ENCODE results near the gene BPIFB1. TPM values are rescaled to one million over a fixed set of nuclear protein-coding genes. Genes with fewer than 3 reads are reported as not detected.

The BPIFB1 gene
- total and polyA plus RNA-seq, 5 donors from 2014 or later: not detected

DNA sequence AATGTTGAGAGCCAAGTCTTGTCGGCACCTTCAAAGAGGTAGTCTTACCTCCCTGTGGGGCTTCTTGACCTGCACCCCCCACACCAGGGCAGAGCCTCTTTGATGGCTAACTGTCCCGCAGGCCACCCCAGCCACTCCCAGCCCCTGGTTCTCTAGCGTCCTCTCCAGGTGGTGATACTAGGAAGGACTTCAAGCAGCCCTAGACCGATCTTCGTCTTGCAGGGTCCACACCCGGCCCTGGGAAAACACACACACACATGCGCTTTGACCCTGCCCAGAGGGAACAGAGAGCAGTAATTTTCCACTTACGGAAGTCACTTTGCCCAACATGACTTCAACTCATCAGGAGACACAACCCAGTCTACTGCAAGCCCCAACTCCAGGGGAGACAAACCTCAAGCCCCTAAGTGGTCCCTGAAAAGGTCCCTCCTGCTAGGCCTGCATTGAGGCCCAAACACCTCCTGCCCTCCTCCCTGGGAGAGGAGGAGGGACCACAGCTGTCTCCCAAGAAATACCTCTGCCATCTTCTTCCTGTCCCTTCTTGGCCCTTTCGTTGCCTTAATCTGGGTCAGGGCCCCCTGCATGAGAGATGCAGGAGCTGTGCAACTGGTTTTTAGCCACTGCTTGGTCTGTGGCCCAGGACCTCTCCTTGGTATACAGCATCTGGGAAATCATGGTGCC is 2.9 kb upstream of the BPIFB1 start:
- DNase-seq (no peak), ATAC-seq (ENCODE audit: low read depth in 2 of 2) (no peak)
- Mint-ChIP-seq H3K9me3 (no peaks in the 10 kb centered on the region), H3K27ac (no peak overlapping the region), H3K4me1 (no peaks in the 10 kb centered on the region), H3K27me3 (peaks cover 9% of the 10 kb centered on the region), H3K36me3 (no peaks in the 10 kb centered on the region), H3K4me3 (no peak overlapping the region)
- no peaks in the 10 kb centered on the region for H3K36me3 ChIP-seq (ENCODE audit: control insufficient read depth, insufficient read depth, low read length)
- H3K4me1 ChIP-seq (ENCODE audit: control insufficient read depth, insufficient read depth, low read length, poor library complexity, severe bottlenecking): no peaks in the 10 kb centered on the region
- H3K27me3 ChIP-seq (ENCODE audit: control insufficient read depth, insufficient read depth, low read length): no peaks in the 10 kb centered on the region
- no peak overlapping the region for H3K27ac ChIP-seq (ENCODE audit: insufficient read depth, low read length, poor library complexity, severe bottlenecking)
- no peaks in the 10 kb centered on the region for H3K9me3 ChIP-seq (ENCODE audit: control insufficient read depth in 2 of 2, low read length in 2 of 2)
- no peak overlapping the region for H3K4me3 ChIP-seq (ENCODE audit: low read depth, low read length)

GRCh38 chr20:33280775-33281174 is 2.2 kb upstream of the BPIFB1 start:
- peaks cover 9% of the 10 kb centered on the region for H3K27me3 Mint-ChIP-seq
- no peaks in the 10 kb centered on the region for H3K36me3 ChIP-seq (ENCODE audit: control insufficient read depth, insufficient read depth, low read length)
- H3K9me3 ChIP-seq (ENCODE audit: control insufficient read depth in 2 of 2, low read length in 2 of 2): no peaks in the 10 kb centered on the region
- DNase-seq (no peak), ATAC-seq (ENCODE audit: low read depth in 2 of 2) (no peak)
- H3K27me3 ChIP-seq (ENCODE audit: control insufficient read depth, insufficient read depth, low read length): no peaks in the 10 kb centered on the region
- no peaks in the 10 kb centered on the region for H3K9me3 Mint-ChIP-seq
- H3K36me3 Mint-ChIP-seq: no peaks in the 10 kb centered on the region
- H3K27ac ChIP-seq (ENCODE audit: insufficient read depth, low read length, poor library complexity, severe bottlenecking): no peak overlapping the region
- no peaks in the 10 kb centered on the region for H3K4me1 ChIP-seq (ENCODE audit: control insufficient read depth, insufficient read depth, low read length, poor library complexity, severe bottlenecking)
- H3K4me3 Mint-ChIP-seq: no peak overlapping the region
- H3K4me3 ChIP-seq (ENCODE audit: low read depth, low read length): no peak overlapping the region
- no peak overlapping the region for H3K27ac Mint-ChIP-seq
- H3K4me1 Mint-ChIP-seq: no peaks in the 10 kb centered on the region

DNA sequence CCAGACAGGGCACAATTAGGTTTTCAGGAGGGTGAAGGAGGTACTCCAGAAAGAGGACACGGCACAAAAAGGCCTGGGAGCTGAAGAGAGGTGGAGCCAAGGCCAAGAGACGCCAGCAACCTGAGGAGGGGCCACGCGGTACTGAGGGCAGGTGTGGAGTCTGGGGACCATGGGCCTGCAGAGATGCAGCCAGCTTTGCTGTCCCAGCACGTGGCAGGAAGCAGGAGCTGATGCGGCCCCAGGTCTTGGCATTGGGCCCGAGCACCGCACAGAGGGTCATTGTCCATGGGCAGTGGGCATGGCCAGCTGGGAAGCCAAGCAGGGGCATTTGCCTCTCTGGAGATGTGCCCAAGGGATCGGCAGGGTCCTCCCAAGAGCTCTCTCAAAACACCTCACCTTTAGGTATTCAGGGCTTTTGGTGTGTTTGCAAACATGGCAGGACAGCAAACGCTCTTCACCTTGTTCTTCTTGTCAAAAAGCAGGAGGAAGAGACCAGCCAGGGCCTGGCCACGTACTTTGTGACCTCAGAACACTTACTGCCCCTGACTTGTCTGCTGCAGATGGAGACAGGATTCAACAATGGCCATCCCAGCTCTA is 1.4 kb upstream of the BPIFB1 start:
- Mint-ChIP-seq H3K27me3 (peaks cover 5% of the 10 kb centered on the region), H3K4me1 (no peaks in the 10 kb centered on the region), H3K4me3 (no peak overlapping the region), H3K9me3 (no peaks in the 10 kb centered on the region), H3K27ac (no peak overlapping the region), H3K36me3 (no peaks in the 10 kb centered on the region)
- no peak for DNase-seq
- H3K27ac ChIP-seq (ENCODE audit: insufficient read depth, low read length, poor library complexity, severe bottlenecking): no peak overlapping the region
- no peaks in the 10 kb centered on the region for H3K4me1 ChIP-seq (ENCODE audit: control insufficient read depth, insufficient read depth, low read length, poor library complexity, severe bottlenecking)
- no peaks in the 10 kb centered on the region for H3K9me3 ChIP-seq (ENCODE audit: control insufficient read depth in 2 of 2, low read length in 2 of 2)
- no peaks in the 10 kb centered on the region for H3K36me3 ChIP-seq (ENCODE audit: control insufficient read depth, insufficient read depth, low read length)
- ATAC-seq (ENCODE audit: low read depth in 2 of 2): no peak
- H3K27me3 ChIP-seq (ENCODE audit: control insufficient read depth, insufficient read depth, low read length): no peaks in the 10 kb centered on the region
- no peak overlapping the region for H3K4me3 ChIP-seq (ENCODE audit: low read depth, low read length)

DNA sequence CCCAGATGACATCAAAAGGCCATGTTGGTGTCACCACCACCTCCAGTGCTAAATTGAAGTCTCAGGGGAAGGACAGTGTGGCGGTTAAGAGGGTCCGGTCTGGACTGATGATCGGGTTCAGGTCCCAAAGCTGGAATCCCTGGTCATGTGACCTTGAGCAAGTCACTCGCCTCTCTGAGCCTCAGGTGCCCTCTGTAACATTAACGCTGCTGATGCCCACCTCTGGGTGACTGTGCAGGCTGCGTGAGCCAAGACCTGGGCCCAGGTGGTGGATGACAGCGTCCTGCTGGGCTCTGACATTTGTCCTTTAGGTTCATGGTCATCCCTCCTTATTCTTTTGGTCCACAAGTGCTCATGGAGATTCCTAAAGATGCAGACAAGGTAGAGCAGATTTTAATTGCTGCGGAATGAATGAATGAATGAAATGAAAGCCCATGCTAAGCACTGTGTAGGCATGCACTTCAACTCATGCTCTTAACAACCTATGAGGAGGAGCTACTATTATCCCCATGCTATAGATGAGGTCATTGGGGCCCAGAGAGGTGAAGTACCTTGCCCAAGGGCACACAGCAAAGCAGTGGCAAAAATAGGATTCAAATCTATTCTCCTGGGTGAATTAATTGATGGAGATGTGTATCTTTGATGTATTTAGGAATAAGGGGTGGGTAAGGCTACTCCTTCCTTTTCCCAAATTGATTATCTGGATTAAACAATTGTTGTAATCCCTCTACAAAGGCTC is 649 bp upstream of the BPIFB1 start:
- no peak for DNase-seq
- Mint-ChIP-seq H3K36me3 (no peaks in the 10 kb centered on the region), H3K27me3 (peaks cover 10% of the 10 kb centered on the region), H3K9me3 (no peaks in the 10 kb centered on the region), H3K27ac (no peak overlapping the region), H3K4me3 (no peak overlapping the region), H3K4me1 (no peaks in the 10 kb centered on the region)
- Histone ChIP-seq H3K27ac (ENCODE audit: insufficient read depth, low read length, poor library complexity, severe bottlenecking) (no peak overlapping the region), H3K9me3 (ENCODE audit: control insufficient read depth in 2 of 2, low read length in 2 of 2) (no peaks in the 10 kb centered on the region), H3K4me3 (ENCODE audit: low read depth, low read length) (no peak overlapping the region), H3K27me3 (ENCODE audit: control insufficient read depth, insufficient read depth, low read length) (no peaks in the 10 kb centered on the region), H3K4me1 (ENCODE audit: control insufficient read depth, insufficient read depth, low read length, poor library complexity, severe bottlenecking) (no peaks in the 10 kb centered on the region), H3K36me3 (ENCODE audit: control insufficient read depth, insufficient read depth, low read length) (no peaks in the 10 kb centered on the region)
- ATAC-seq (ENCODE audit: low read depth in 2 of 2): no peak

DNA sequence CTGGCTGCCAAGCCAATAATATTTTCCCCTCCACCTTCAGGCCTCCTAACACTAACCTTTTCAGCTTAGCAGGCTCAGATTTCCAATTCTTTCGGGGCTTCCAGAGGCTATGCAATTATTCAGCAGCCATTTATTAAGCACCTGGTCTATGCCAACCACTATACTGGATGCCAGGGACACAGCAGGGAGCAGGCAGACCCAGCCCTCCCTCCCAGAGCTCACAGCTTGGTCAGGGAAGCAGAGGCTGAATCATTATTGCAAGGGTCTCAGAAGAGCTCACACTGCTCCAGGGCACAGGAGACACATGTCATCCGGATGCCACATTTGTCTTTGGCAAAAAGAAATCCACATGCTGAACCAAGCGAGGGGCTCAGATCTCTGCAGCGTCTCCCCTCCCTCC is 1.3 kb downstream of the BPIFB1 start:
- ATAC-seq (ENCODE audit: low read depth in 2 of 2) (no peak), DNase-seq (no peak)
- Histone ChIP-seq H3K9me3 (ENCODE audit: control insufficient read depth in 2 of 2, low read length in 2 of 2) (no peaks in the 10 kb centered on the region), H3K4me1 (ENCODE audit: control insufficient read depth, insufficient read depth, low read length, poor library complexity, severe bottlenecking) (no peaks in the 10 kb centered on the region), H3K36me3 (ENCODE audit: control insufficient read depth, insufficient read depth, low read length) (no peaks in the 10 kb centered on the region), H3K27me3 (ENCODE audit: control insufficient read depth, insufficient read depth, low read length) (no peaks in the 10 kb centered on the region), H3K4me3 (ENCODE audit: low read depth, low read length) (no peak overlapping the region), H3K27ac (ENCODE audit: insufficient read depth, low read length, poor library complexity, severe bottlenecking) (no peak overlapping the region)
- H3K4me1 Mint-ChIP-seq: no peaks in the 10 kb centered on the region
- no peaks in the 10 kb centered on the region for H3K9me3 Mint-ChIP-seq
- H3K36me3 Mint-ChIP-seq: no peaks in the 10 kb centered on the region
- H3K4me3 Mint-ChIP-seq: no peak overlapping the region
- peaks cover 14% of the 10 kb centered on the region for H3K27me3 Mint-ChIP-seq
- H3K27ac Mint-ChIP-seq: no peak overlapping the region

DNA sequence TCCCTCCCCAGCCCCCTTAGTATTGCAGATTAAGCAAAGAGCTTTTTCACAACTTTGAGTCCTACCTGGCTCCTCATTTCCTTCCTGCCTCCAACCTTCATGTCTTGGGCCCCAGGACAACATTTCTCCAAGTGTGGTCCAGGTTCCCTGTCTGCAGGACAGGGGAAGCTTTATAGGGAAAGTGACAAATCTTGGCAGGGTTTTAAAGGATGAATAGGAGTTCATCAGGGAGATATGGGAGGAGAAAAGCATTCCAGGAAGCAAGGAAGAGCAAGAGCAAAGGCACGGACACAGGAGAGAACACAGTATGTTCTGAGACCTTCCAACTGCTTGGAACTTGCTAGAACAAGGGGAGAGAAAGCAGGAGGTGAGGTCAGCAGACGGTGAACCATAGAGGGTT is 1.9 kb downstream of the BPIFB1 start:
- Mint-ChIP-seq H3K27ac (no peak overlapping the region), H3K36me3 (no peaks in the 10 kb centered on the region), H3K27me3 (peaks cover 14% of the 10 kb centered on the region), H3K9me3 (peaks cover 0 to 1% (median 0%) of the 10 kb centered on the region in 7 donors), H3K4me3 (no peak overlapping the region), H3K4me1 (no peaks in the 10 kb centered on the region)
- H3K9me3 ChIP-seq (ENCODE audit: control insufficient read depth in 2 of 2, low read length in 2 of 2): no peaks in the 10 kb centered on the region
- no peaks in the 10 kb centered on the region for H3K36me3 ChIP-seq (ENCODE audit: control insufficient read depth, insufficient read depth, low read length)
- no peak for ATAC-seq (ENCODE audit: low read depth in 2 of 2)
- DNase-seq: no peak
- no peaks in the 10 kb centered on the region for H3K4me1 ChIP-seq (ENCODE audit: control insufficient read depth, insufficient read depth, low read length, poor library complexity, severe bottlenecking)
- no peak overlapping the region for H3K27ac ChIP-seq (ENCODE audit: insufficient read depth, low read length, poor library complexity, severe bottlenecking)
- no peak overlapping the region for H3K4me3 ChIP-seq (ENCODE audit: low read depth, low read length)
- H3K27me3 ChIP-seq (ENCODE audit: control insufficient read depth, insufficient read depth, low read length): no peaks in the 10 kb centered on the region

DNA sequence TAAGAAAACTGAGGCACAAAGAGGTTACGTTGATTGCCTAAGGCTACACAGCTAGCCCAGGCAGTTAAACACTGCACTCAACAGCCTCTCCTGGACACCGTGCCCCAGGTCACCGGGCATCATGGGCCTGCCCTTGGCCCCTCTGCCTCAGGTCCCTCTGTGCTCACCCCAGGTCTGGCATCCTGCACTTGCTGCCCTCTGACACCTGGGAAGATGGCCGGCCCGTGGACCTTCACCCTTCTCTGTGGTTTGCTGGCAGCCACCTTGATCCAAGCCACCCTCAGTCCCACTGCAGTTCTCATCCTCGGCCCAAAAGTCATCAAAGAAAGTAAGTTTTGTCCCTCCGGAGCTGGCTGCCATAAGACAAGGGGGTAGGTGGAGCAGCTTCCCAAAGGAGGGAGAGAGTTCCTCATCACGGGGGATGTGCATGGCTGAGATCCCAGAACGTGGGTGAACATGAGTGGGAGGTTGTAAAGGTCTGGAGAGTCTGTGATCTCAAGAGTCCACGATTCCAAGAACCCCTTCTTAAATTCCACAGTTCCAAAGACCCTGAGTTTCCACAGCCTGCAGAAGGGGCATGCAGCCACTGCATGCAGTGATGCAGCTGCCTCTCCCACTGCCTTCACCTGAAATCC is 3.0 kb downstream of the BPIFB1 start:
- H3K27ac ChIP-seq (ENCODE audit: insufficient read depth, low read length, poor library complexity, severe bottlenecking): no peak overlapping the region
- H3K27ac Mint-ChIP-seq: no peak overlapping the region
- no peaks in the 10 kb centered on the region for H3K36me3 Mint-ChIP-seq
- H3K9me3 ChIP-seq (ENCODE audit: control insufficient read depth in 2 of 2, low read length in 2 of 2): no peaks in the 10 kb centered on the region
- no peaks in the 10 kb centered on the region for H3K4me1 Mint-ChIP-seq
- no peak overlapping the region for H3K4me3 Mint-ChIP-seq
- H3K36me3 ChIP-seq (ENCODE audit: control insufficient read depth, insufficient read depth, low read length): no peaks in the 10 kb centered on the region
- H3K9me3 Mint-ChIP-seq: peaks cover 0 to 1% (median 0%) of the 10 kb centered on the region in 7 donors
- H3K27me3 ChIP-seq (ENCODE audit: control insufficient read depth, insufficient read depth, low read length): no peaks in the 10 kb centered on the region
- no peak for DNase-seq
- H3K4me1 ChIP-seq (ENCODE audit: control insufficient read depth, insufficient read depth, low read length, poor library complexity, severe bottlenecking): no peaks in the 10 kb centered on the region
- ATAC-seq (ENCODE audit: low read depth in 2 of 2): no peak
- peaks cover 14% of the 10 kb centered on the region for H3K27me3 Mint-ChIP-seq
- H3K4me3 ChIP-seq (ENCODE audit: low read depth, low read length): no peak overlapping the region

All from CD4-positive, CD25-positive, alpha-beta regulatory T cell (primary cell).